Esophagus muscularis mucosa (tissue), 4 donors: Measurements from ENCODE around the gene ZCWPW1.

Experiments
- EP300 ChIP-seq: sonication (generic); formaldehyde crosslinking; IDR thresholded peaks from one replicate; pipeline ENCODE4 v1.6.1; 2017; ENCODE audit warnings: antibody characterized with exemption
- POLR2A ChIP-seq: fragments of 450-650 bp; IDR thresholded peaks from one replicate; pipeline ENCODE4 v1.6.1; 2017; ENCODE audit warnings: antibody characterized with exemption, moderate library complexity, mild to moderate bottlenecking, low read depth
- POLR2AphosphoS5 ChIP-seq, 2 donors: sonication (generic); formaldehyde crosslinking; IDR thresholded peaks; one replicate each; pipeline ENCODE4 v1.6.1; 2017; ENCODE audit warnings: antibody characterized with exemption in 2 of 2
- TF ChIP-seq, protein P1 (sequence below), 3 experiments: fragments of 200-600 bp in 2 of 3; fragments of 450-650 bp in 1 of 3; sonication (generic) in 2 of 3; IDR thresholded peaks; one replicate each; pipeline ENCODE4 v1.5.1; 2017 to 2019; ENCODE audit warnings: antibody characterized with exemption in 3 of 3, mild to moderate bottlenecking in 2 of 3, moderate library complexity in 1 of 3

DNA sequence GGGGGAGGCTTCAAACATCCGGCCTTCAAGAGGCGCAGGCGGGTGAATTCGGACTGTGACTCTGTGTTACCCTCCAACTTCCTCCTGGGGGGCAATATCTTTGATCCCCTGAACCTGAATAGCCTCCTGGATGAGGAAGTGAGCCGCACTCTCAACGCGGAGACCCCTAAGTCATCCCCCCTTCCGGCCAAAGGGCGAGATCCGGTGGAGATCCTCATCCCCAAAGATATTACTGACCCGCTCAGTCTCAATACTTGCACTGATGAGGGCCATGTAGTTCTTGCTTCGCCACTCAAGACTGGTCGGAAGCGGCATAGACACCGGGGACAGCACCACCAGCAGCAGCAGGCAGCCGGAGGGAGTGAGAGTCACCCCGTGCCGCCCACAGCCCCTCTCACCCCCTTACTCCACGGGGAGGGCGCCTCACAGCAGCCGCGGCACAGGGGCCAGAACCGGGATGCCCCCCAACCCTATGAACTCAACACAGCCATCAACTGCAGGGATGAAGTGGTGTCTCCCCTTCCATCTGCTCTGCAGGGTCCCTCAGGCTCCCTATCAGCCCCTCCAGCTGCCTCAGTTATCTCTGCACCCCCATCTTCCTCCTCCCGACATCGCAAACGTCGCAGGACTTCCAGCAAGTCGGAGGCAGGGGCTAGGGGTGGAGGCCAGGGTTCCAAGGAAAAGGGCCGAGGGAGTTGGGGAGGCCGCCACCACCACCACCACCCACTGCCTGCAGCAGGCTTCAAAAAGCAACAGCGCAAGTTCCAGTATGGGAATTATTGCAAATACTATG, 2.2 kb upstream of the ZCWPW1 start:
- no peak for TF ChIP-seq POLR2A
- TF ChIP-seq, protein P1, sequence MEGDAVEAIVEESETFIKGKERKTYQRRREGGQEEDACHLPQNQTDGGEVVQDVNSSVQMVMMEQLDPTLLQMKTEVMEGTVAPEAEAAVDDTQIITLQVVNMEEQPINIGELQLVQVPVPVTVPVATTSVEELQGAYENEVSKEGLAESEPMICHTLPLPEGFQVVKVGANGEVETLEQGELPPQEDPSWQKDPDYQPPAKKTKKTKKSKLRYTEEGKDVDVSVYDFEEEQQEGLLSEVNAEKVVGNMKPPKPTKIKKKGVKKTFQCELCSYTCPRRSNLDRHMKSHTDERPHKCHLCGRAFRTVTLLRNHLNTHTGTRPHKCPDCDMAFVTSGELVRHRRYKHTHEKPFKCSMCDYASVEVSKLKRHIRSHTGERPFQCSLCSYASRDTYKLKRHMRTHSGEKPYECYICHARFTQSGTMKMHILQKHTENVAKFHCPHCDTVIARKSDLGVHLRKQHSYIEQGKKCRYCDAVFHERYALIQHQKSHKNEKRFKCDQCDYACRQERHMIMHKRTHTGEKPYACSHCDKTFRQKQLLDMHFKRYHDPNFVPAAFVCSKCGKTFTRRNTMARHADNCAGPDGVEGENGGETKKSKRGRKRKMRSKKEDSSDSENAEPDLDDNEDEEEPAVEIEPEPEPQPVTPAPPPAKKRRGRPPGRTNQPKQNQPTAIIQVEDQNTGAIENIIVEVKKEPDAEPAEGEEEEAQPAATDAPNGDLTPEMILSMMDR (IDR thresholded peaks at IDR 0.05), result no peak
- no peak for TF ChIP-seq EP300
- TF ChIP-seq POLR2AphosphoS5 (IDR thresholded peaks at IDR 0.05), result no peak
